GM20000 (cell line): Measurements from ENCODE around the gene ALDH1A1.

Experiments
- DNase-seq: peaks from one replicate; pipeline ENCODE4 v3.0.0; 2012; ENCODE audit warnings: low spot score
- CTCF ChIP-seq: IDR thresholded peaks from 2 replicates; pipeline ENCODE4 v1.5.1; 2012; ENCODE audit warnings: mild to moderate bottlenecking, control low read depth; ENCODE audit errors: extremely low read depth, missing control alignments

The ALDH1A1 gene

GRCh38 chr9:72858089-72858912, 94.6 kb downstream of the ALDH1A1 start:
- TF ChIP-seq CTCF: no peak
- DNase-seq: no peak

- TF ChIP-seq CTCF: no peak
- DNase-seq: no peak
Observed at GRCh38 chr9:72857624-72857996, 95.2 kb downstream of the ALDH1A1 start.

GRCh38 chr9:72856972-72857623, 95.8 kb downstream of the ALDH1A1 start:
- DNase-seq: peak; percentile 40

GRCh38 chr9:72855890-72856523, 96.8 kb downstream of the ALDH1A1 start:
- no peak for TF ChIP-seq CTCF
- no peak for DNase-seq

More at GRCh38 chr9:72856972-72857623, 95.8 kb downstream of the ALDH1A1 start:
- peak; percentile 45 for TF ChIP-seq CTCF

- no peak for TF ChIP-seq CTCF
- no peak for DNase-seq
Observed at GRCh38 chr9:72855321-72855720, 97.5 kb downstream of the ALDH1A1 start.
